AG04449 (cell line): ENCODE results near the gene ZBTB7C.

Experiments used
- CTCF ChIA-PET: fragments of 350-600 bp; formaldehyde crosslinking; extraction: SDS; loops from one replicate; lab custom pipeline; 2021; ENCODE audit warnings: antibody characterized with exemption; lab: Yijun Ruan, JAX
- POLR2A ChIA-PET: fragments of 400-600, 350-600 bp; formaldehyde crosslinking; extraction: SDS; loops from one replicate; lab custom pipeline; 2020; ENCODE audit warnings: antibody characterized with exemption, inconsistent platforms; lab: Yijun Ruan, JAX
- DNase-seq: peaks from one replicate; pipeline ENCODE4 v3.0.0-alpha.2; 2010; ENCODE audit warnings: low read depth, low spot score
- H3K4me3 ChIP-seq: 2 replicates; pipeline ENCODE4 v1.5.1; 2011; ENCODE audit warnings: low read depth, mild to moderate bottlenecking, control low read depth, low read length
- CTCF ChIP-seq: IDR thresholded peaks from one replicate; pipeline ENCODE4 v1.5.1; 2011; ENCODE audit warnings: mild to moderate bottlenecking, moderate library complexity, low read length, control low read depth, inconsistent platforms; ENCODE audit not compliant: insufficient read depth; ENCODE audit errors: missing control alignments

Gene ZBTB7C

GRCh38 chr18:48304906-48305693 is 104.1 kb downstream of the ZBTB7C start:
- ChIA-PET POLR2A (no interaction called here), CTCF (interaction anchor here (0.7 to 1.0 kb wide), 2 partner anchors 9 to 12 kb away, joined by 3 read pairs; no protein-coding TSS in a partner anchor)
- no peak for TF ChIP-seq CTCF
- no peak for DNase-seq
- H3K4me3 ChIP-seq = no peak overlapping the region

GRCh38 chr18:48303883-48304282 is 105.3 kb downstream of the ZBTB7C start:
- no peak overlapping the region for H3K4me3 ChIP-seq
- POLR2A ChIA-PET = no interaction called here
- CTCF ChIA-PET = no interaction called here
- TF ChIP-seq CTCF = no peak
- DNase-seq = no peak

GRCh38 chr18:48302736-48303135 is 106.4 kb downstream of the ZBTB7C start:
- CTCF ChIA-PET = no interaction called here
- no peak for DNase-seq

GRCh38 chr18:48300463-48300961 is 108.7 kb downstream of the ZBTB7C start:
- no peak for TF ChIP-seq CTCF
- ChIA-PET CTCF (no interaction called here), POLR2A (no interaction called here)
- H3K4me3 ChIP-seq = no peak overlapping the region
- no peak for DNase-seq

More at GRCh38 chr18:48302736-48303135, 106.4 kb downstream of the ZBTB7C start:
- no peak for TF ChIP-seq CTCF
- POLR2A ChIA-PET = no interaction called here
- no peak overlapping the region for H3K4me3 ChIP-seq

- ChIA-PET POLR2A (no interaction called here), CTCF (no interaction called here)
- no peak for TF ChIP-seq CTCF
- DNase-seq = no peak
- H3K4me3 ChIP-seq = no peak overlapping the region
These were observed 112.0 kb downstream of the ZBTB7C start for GRCh38 chr18:48297139-48297538.

GRCh38 chr18:48296581-48296980 is 112.6 kb downstream of the ZBTB7C start:
- ChIA-PET CTCF (interaction anchor here (1.2 kb wide), 1 partner anchor 9 kb away, joined by 3 read pairs; no protein-coding TSS in a partner anchor), POLR2A (no interaction called here)
- DNase-seq = no peak
- no peak for TF ChIP-seq CTCF
- H3K4me3 ChIP-seq = no peak overlapping the region
